Measurements from ENCODE around the gene CTXND1. TPM values are rescaled to one million over a fixed set of nuclear protein-coding genes. Genes with fewer than 3 reads are reported as not detected.
"Not testable (repeated sequence)": the region's sequence is repeated elsewhere in the genome, so short reads cannot be mapped to it uniquely, and the experiment has no call there.

The CTXND1 gene
- 10 to 100 TPM in 3 of 4 donors, under 1 TPM in 1; 0.27 to 11.6 (median 10.7) TPM for polyA plus RNA-seq (ENCODE audit: insufficient read length in 4 of 4)

GRCh38 chr15:80252121-80252518 is at the start of gene CTXND1:
CTXND1 (minus strand) TSS chr15:80252213; CDS start chr15:80201949, 50,264 bp downstream.
- DNase-seq (ENCODE audit: low read depth in 4 of 4, low spot score in 3 of 4): no peak

- DNase-seq (ENCODE audit: low read depth in 4 of 4, low spot score in 3 of 4): no peak
Observed at GRCh38 chr15:80301472-80301871, 49.5 kb upstream of the CTXND1 start.

GRCh38 chr15:80295777-80296176 is 43.8 kb upstream of the CTXND1 start:
- DNase-seq (ENCODE audit: low read depth in 4 of 4, low spot score in 3 of 4): not testable (repeated sequence)

- no peak for DNase-seq (ENCODE audit: low read depth in 4 of 4, low spot score in 3 of 4)
Observed at GRCh38 chr15:80292079-80292478, 40.1 kb upstream of the CTXND1 start.

- not testable (repeated sequence) for DNase-seq (ENCODE audit: low read depth in 4 of 4, low spot score in 3 of 4)
Observed at GRCh38 chr15:80290891-80291290, 38.9 kb upstream of the CTXND1 start.

GRCh38 chr15:80289528-80290495 is 37.8 kb upstream of the CTXND1 start:
- peak in 2 of 4 donors; percentile 10 to 18 for DNase-seq (ENCODE audit: low read depth in 4 of 4, low spot score in 3 of 4)

GRCh38 chr15:80288131-80288530 is 36.1 kb upstream of the CTXND1 start:
- no peak for DNase-seq (ENCODE audit: low read depth in 4 of 4, low spot score in 3 of 4)

- no peak for DNase-seq (ENCODE audit: low read depth in 4 of 4, low spot score in 3 of 4)
Observed at GRCh38 chr15:80286055-80286454, 34.0 kb upstream of the CTXND1 start.

- DNase-seq (ENCODE audit: low read depth in 4 of 4, low spot score in 3 of 4): no peak
Observed at GRCh38 chr15:80285379-80285778, 33.4 kb upstream of the CTXND1 start.

GRCh38 chr15:80283531-80283930 is 31.5 kb upstream of the CTXND1 start:
- DNase-seq (ENCODE audit: low read depth in 4 of 4, low spot score in 3 of 4): no peak

- DNase-seq (ENCODE audit: low read depth in 4 of 4, low spot score in 3 of 4): no peak
Observed at GRCh38 chr15:80277147-80277546, 25.1 kb upstream of the CTXND1 start.

- DNase-seq (ENCODE audit: low read depth in 4 of 4, low spot score in 3 of 4): no peak
Observed at GRCh38 chr15:80275961-80276360, 23.9 kb upstream of the CTXND1 start.

- DNase-seq (ENCODE audit: low read depth in 4 of 4, low spot score in 3 of 4): no peak
Observed at GRCh38 chr15:80274996-80275395, 23.0 kb upstream of the CTXND1 start.

GRCh38 chr15:80274554-80274953 is 22.5 kb upstream of the CTXND1 start:
- DNase-seq (ENCODE audit: low read depth in 4 of 4, low spot score in 3 of 4): no peak

GRCh38 chr15:80272987-80273386 is 21.0 kb upstream of the CTXND1 start:
- DNase-seq (ENCODE audit: low read depth in 4 of 4, low spot score in 3 of 4): no peak

GRCh38 chr15:80270472-80270871 is 18.5 kb upstream of the CTXND1 start:
- no peak for DNase-seq (ENCODE audit: low read depth in 4 of 4, low spot score in 3 of 4)

- DNase-seq (ENCODE audit: low read depth in 4 of 4, low spot score in 3 of 4): no peak
Observed at GRCh38 chr15:80268101-80268500, 16.1 kb upstream of the CTXND1 start.

- DNase-seq (ENCODE audit: low read depth in 4 of 4, low spot score in 3 of 4): no peak
Observed at GRCh38 chr15:80267658-80268057, 15.6 kb upstream of the CTXND1 start.

- no peak for DNase-seq (ENCODE audit: low read depth in 4 of 4, low spot score in 3 of 4)
Observed at GRCh38 chr15:80266745-80267144, 14.7 kb upstream of the CTXND1 start.

- DNase-seq (ENCODE audit: low read depth in 4 of 4, low spot score in 3 of 4): no peak
Observed at GRCh38 chr15:80266113-80266512, 14.1 kb upstream of the CTXND1 start.

- no peak for DNase-seq (ENCODE audit: low read depth in 4 of 4, low spot score in 3 of 4)
Observed at GRCh38 chr15:80265021-80265420, 13.0 kb upstream of the CTXND1 start.

- DNase-seq (ENCODE audit: low read depth in 4 of 4, low spot score in 3 of 4): no peak
Observed at GRCh38 chr15:80264031-80264430, 12.0 kb upstream of the CTXND1 start.

Data from left renal pelvis (tissue), 4 donors.